Adrenal gland (tissue), 12 donors: ENCODE data around the gene TP53RK. TPM values are rescaled to one million over a fixed set of nuclear protein-coding genes. Genes with fewer than 3 reads are reported as not detected.

Source experiments
- DNase-seq, 7 donors: peaks; one replicate each; pipeline ENCODE4 v3.0.0-alpha.2; 2019 to 2020
- H3K27ac ChIP-seq, 5 donors: fragments of 200-600 bp; sonication (generic) in 4 of 5; 1 replicate in 3 of 5; 2 replicates in 2 of 5; pipeline versions ENCODE4 v1.5.1 to v1.8.0; 2016 to 2020; ENCODE audit warnings: mild to moderate bottlenecking in 1 of 5
- H3K27me3 ChIP-seq: fragments of 200-600 bp; 2 replicates; pipeline ENCODE4 v1.8.0; 2021
- H3K36me3 ChIP-seq, 2 donors: fragments of 200-600 bp; replicated peaks in 1 of 2; 1 replicate in 1 of 2; 2 replicates in 1 of 2; pipeline versions ENCODE4 v1.5.1 to v1.8.0; 2018 to 2022
- H3K4me1 ChIP-seq, 2 donors: fragments of 200-600 bp; replicated peaks in 1 of 2; 1 replicate in 1 of 2; 2 replicates in 1 of 2; pipeline versions ENCODE4 v1.5.1 to v1.8.0; 2018 to 2021
- H3K4me3 ChIP-seq, 4 donors: fragments of 200-600 bp; sonication (generic) in 3 of 4; one replicate each; pipeline ENCODE4 v1.5.1; 2016 to 2018
- H3K9me3 ChIP-seq, 3 donors: fragments of 200-600 bp; sonication (generic) in 1 of 3; replicated peaks in 1 of 3; 1 replicate in 2 of 3; 2 replicates in 1 of 3; pipeline versions ENCODE4 v1.5.1 to v1.8.0; 2016 to 2021
- CTCF ChIP-seq, 6 experiments: fragments of 450-650 bp in 4 of 6; fragments of 200-600 bp in 2 of 6; sonication (generic) in 1 of 6; IDR thresholded peaks; 1 replicate in 5 of 6; 2 replicates in 1 of 6; pipeline versions ENCODE4 v1.5.1 to v1.8.0; 2016 to 2021; ENCODE audit warnings: antibody characterized with exemption in 6 of 6, mild to moderate bottlenecking in 2 of 6, moderate library complexity in 1 of 6
- POLR2A ChIP-seq, 2 donors: fragments of 450-650 bp; IDR thresholded peaks; one replicate each; pipeline ENCODE4 v1.6.1; 2017; ENCODE audit warnings: antibody characterized with exemption in 2 of 2, mild to moderate bottlenecking in 2 of 2, moderate library complexity in 1 of 2
- WGBS, 4 donors: extraction: QIAGEN DNeasy Blood & Tissue Kit in 2 of 4; methylation state at CpG; one replicate each; pipeline versions ENCODE4 v1.1.5 to v1.1.7; 2013 to 2017; 5-methylcytosine and 5-hydroxymethylcytosine counted together
- intact Hi-C, 2 donors: fragments of 100-400 bp; cut with DNase I; formaldehyde crosslinking; loops; one replicate each; pipeline versions ENCODE4 v1.14.1 to v1.15.0; 2022 to 2023
- polyA plus RNA-seq, 3 donors: library from polyadenylated mRNA; stranded (reverse); fragments of 200-250 nt in 2 of 3; fragments of 350-450 nt in 1 of 3; fragmentation: Illumina TruSeq in 1 of 3; extraction: RNeasy Lipid Tissue Mini Kit (QIAGEN cat#74804) in 1 of 3; gene quantifications; one replicate each; pipeline ENCODE4 v1.2.3, GENCODE V29; 2013 to 2014
- total RNA-seq, 9 donors: library from RNA; depleted of rRNA in 4 of 9; stranded (reverse); fragments of >200 nt in 4 of 9; fragments of 120-200 nt in 1 of 9; fragmentation: NEBNext Ultra II Directional in 1 of 9; extraction: Animal tissue kit (Norgen Biotek cat#: 25700) in 1 of 9; gene quantifications; one replicate each; pipeline versions ENCODE4 v1.1.0 to v1.2.4, GENCODE V29; 2013 to 2023
- donor health status: healthy with polysubstance abuse.
- donor health status: Bipolar disorder and iron deficiency.
- donor health status: DM: yes; HTN: yes; CAD: no.
- donor health status: DM: no; HTN: no; CAD: no.
- donor health status: DM: no; HTN: no; CAD: no.
- donor health status: DM: yes; HTN: yes; CAD: no.

Gene TP53RK
- total and polyA plus RNA-seq, 12 donors = 8.9 to 35.0 (median 16.9) TPM

GRCh38 chr20:46683011-46683667 lies 6.1 kb downstream of the TP53RK start:
- no peak for TF ChIP-seq CTCF (IDR thresholded peaks at IDR 0.05)
- TF ChIP-seq POLR2A (IDR thresholded peaks at IDR 0.05) = no peak

GRCh38 chr20:46682063-46682821 lies 7.0 kb downstream of the TP53RK start:
- Histone ChIP-seq H3K9me3 (no peaks in the 10 kb centered on the region), H3K36me3 (peaks cover 0 to 6% of the 10 kb centered on the region in 2 donors), H3K27ac (no peak overlapping the region), H3K4me1 (peaks cover 0 to 24% of the 10 kb centered on the region in 2 donors), H3K4me3 (no peak overlapping the region), H3K27me3 (no peaks in the 10 kb centered on the region)
- intact Hi-C loops = loop anchor here in 1 of 2 donors (5.0 kb wide), 1 partner anchor 160 kb away; no protein-coding TSS in a partner anchor
- no peak for TF ChIP-seq CTCF (IDR thresholded peaks at IDR 0.05)
- no peak for TF ChIP-seq POLR2A (IDR thresholded peaks at IDR 0.05)
- no peak for DNase-seq
- WGBS, 4 donors = 87 to 91% (median 89%) methylated on average over 9 of the region's 9 CpGs

More at GRCh38 chr20:46683011-46683667, 6.1 kb downstream of the TP53RK start:
- Histone ChIP-seq H3K27ac (peak overlapping the region in 1 of 5 donors; percentile 55), H3K36me3 (peaks cover 0 to 6% of the 10 kb centered on the region in 2 donors), H3K9me3 (no peaks in the 10 kb centered on the region), H3K4me3 (peak overlapping the region in 1 of 4 donors; percentile 49), H3K27me3 (no peaks in the 10 kb centered on the region), H3K4me1 (peaks cover under 1 to 33% of the 10 kb centered on the region in 2 donors)
- intact Hi-C loops = loop anchor here in 1 of 2 donors (5.0 kb wide), 1 partner anchor 161 kb away; no protein-coding TSS in a partner anchor
- 32 to 37% (median 35%) methylated on average over 12 of the region's 12 CpGs for WGBS, 4 donors
- DNase-seq = no peak

- WGBS, 4 donors = 44 to 52% (median 48%) methylated on average over 14 of the region's 14 CpGs
- H3K4me3 ChIP-seq = no peak overlapping the region
- DNase-seq = peak; percentile 48 to 93 (median 74)
- TF ChIP-seq CTCF (IDR thresholded peaks at IDR 0.05) (peak; percentile 77 to 98 (median 84)), POLR2A (IDR thresholded peaks at IDR 0.05) (no peak)
- no peaks in the 10 kb centered on the region for H3K9me3 ChIP-seq
- H3K36me3 ChIP-seq = peaks cover 0 to under 1% of the 10 kb centered on the region in 2 donors
- intact Hi-C loops = loop anchor here in 1 of 2 donors (5.0 kb wide), 1 partner anchor 159 kb away; no protein-coding TSS in a partner anchor
- no peaks in the 10 kb centered on the region for H3K27me3 ChIP-seq
- peaks cover 0 to 14% of the 10 kb centered on the region in 2 donors for H3K4me1 ChIP-seq
- no peak overlapping the region for H3K27ac ChIP-seq
These were observed 8.0 kb downstream of the TP53RK start for GRCh38 chr20:46681032-46681854.
